Measurements from ENCODE around the gene MRC1. TPM values are rescaled to one million over a fixed set of nuclear protein-coding genes. Genes with fewer than 3 reads are reported as not detected.

The MRC1 gene
- total RNA-seq, 1 experiment from 2014 or later: not detected

GRCh38 chr10:17842641-17843040, 33.5 kb downstream of the MRC1 start:
- DNase-seq (ENCODE audit: low read depth): no peak

- DNase-seq (ENCODE audit: low read depth): peak; percentile 54
Observed at GRCh38 chr10:17847585-17848296, 38.6 kb downstream of the MRC1 start.

GRCh38 chr10:17848646-17849045, 39.5 kb downstream of the MRC1 start:
- no peak for DNase-seq (ENCODE audit: low read depth)

- no peak for DNase-seq (ENCODE audit: low read depth)
Observed at GRCh38 chr10:17850501-17850900, 41.4 kb downstream of the MRC1 start.

- DNase-seq (ENCODE audit: low read depth): no peak
Observed at GRCh38 chr10:17851611-17852010, 42.5 kb downstream of the MRC1 start.

- peak; percentile 49 for DNase-seq (ENCODE audit: low read depth)
Observed at GRCh38 chr10:17854044-17854652, 45.0 kb downstream of the MRC1 start.

GRCh38 chr10:17857040-17857439, 47.9 kb downstream of the MRC1 start:
- no peak for DNase-seq (ENCODE audit: low read depth)

- DNase-seq (ENCODE audit: low read depth): no peak
Observed at GRCh38 chr10:17859492-17860156, 50.5 kb downstream of the MRC1 start.

- DNase-seq (ENCODE audit: low read depth): no peak
Observed at GRCh38 chr10:17861760-17862159, 52.6 kb downstream of the MRC1 start.

GRCh38 chr10:17865351-17865750, 56.2 kb downstream of the MRC1 start:
- no peak for DNase-seq (ENCODE audit: low read depth)

- no peak for DNase-seq (ENCODE audit: low read depth)
Observed at GRCh38 chr10:17866346-17866745, 57.2 kb downstream of the MRC1 start.

GRCh38 chr10:17867056-17867455, 57.9 kb downstream of the MRC1 start:
- no peak for DNase-seq (ENCODE audit: low read depth)

GRCh38 chr10:17871036-17871435, 61.9 kb downstream of the MRC1 start:
- no peak for DNase-seq (ENCODE audit: low read depth)

- DNase-seq (ENCODE audit: low read depth): peak; percentile 20
Observed at GRCh38 chr10:17872191-17873091, 63.3 kb downstream of the MRC1 start.

- no peak for DNase-seq (ENCODE audit: low read depth)
Observed at GRCh38 chr10:17873946-17874345, 64.8 kb downstream of the MRC1 start.

- DNase-seq (ENCODE audit: low read depth): no peak
Observed at GRCh38 chr10:17877121-17877520, 68.0 kb downstream of the MRC1 start.

- DNase-seq (ENCODE audit: low read depth): no peak
Observed at GRCh38 chr10:17878896-17879295, 69.7 kb downstream of the MRC1 start.

GRCh38 chr10:17880601-17881000, 71.5 kb downstream of the MRC1 start:
- no peak for DNase-seq (ENCODE audit: low read depth)

- DNase-seq (ENCODE audit: low read depth): peak; percentile 40
Observed at GRCh38 chr10:17882557-17882956, 73.4 kb downstream of the MRC1 start.

GRCh38 chr10:17883621-17884020, 74.5 kb downstream of the MRC1 start:
- no peak for DNase-seq (ENCODE audit: low read depth)

GRCh38 chr10:17888189-17888588, 79.0 kb downstream of the MRC1 start:
- DNase-seq (ENCODE audit: low read depth): no peak

GRCh38 chr10:17891435-17891834, 82.3 kb downstream of the MRC1 start:
- DNase-seq (ENCODE audit: low read depth): no peak
